ENCODE data around the gene C14orf119.

C14orf119 gene

DNA sequence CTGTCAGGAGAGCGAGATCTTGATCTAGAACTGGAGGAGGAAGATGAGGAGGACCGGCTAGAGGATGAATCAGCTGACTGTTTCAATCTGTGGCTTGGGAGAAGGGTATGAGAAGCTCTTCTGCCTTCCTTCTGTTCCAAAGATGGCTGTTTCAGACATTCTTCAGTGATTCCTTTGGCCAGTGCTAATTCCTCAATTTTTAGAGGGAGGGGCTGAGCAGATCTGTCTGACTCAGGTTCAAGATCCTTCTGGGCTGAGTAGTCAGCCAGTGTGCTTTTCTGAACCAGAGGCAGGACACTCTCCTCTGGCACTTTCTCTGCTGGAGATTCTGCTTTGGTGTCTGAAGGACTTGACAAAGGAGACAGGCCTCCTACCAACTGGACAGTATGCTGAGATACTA is 15.6 kb upstream of the C14orf119 start:
- H3K4me3 ChIP-seq (replicated peaks; ENCODE audit: insufficient read depth, low read length) = no peak overlapping the region
- H3K27me3 ChIP-seq (ENCODE audit: insufficient read depth, poor library complexity, severe bottlenecking) = no peaks in the 10 kb centered on the region
- no peak for TF ChIP-seq POLR2AphosphoS5 (IDR thresholded peaks at IDR 0.05; ENCODE audit: low read depth)
- TF ChIP-seq, protein P1, sequence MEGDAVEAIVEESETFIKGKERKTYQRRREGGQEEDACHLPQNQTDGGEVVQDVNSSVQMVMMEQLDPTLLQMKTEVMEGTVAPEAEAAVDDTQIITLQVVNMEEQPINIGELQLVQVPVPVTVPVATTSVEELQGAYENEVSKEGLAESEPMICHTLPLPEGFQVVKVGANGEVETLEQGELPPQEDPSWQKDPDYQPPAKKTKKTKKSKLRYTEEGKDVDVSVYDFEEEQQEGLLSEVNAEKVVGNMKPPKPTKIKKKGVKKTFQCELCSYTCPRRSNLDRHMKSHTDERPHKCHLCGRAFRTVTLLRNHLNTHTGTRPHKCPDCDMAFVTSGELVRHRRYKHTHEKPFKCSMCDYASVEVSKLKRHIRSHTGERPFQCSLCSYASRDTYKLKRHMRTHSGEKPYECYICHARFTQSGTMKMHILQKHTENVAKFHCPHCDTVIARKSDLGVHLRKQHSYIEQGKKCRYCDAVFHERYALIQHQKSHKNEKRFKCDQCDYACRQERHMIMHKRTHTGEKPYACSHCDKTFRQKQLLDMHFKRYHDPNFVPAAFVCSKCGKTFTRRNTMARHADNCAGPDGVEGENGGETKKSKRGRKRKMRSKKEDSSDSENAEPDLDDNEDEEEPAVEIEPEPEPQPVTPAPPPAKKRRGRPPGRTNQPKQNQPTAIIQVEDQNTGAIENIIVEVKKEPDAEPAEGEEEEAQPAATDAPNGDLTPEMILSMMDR (IDR thresholded peaks at IDR 0.05; ENCODE audit: insufficient read depth, low read length) = no peak
- H3K27ac ChIP-seq (replicated peaks) = no peak overlapping the region
- no peak for DNase-seq (ENCODE audit: low read depth in 1 of 2, low spot score in 1 of 2)

DNA sequence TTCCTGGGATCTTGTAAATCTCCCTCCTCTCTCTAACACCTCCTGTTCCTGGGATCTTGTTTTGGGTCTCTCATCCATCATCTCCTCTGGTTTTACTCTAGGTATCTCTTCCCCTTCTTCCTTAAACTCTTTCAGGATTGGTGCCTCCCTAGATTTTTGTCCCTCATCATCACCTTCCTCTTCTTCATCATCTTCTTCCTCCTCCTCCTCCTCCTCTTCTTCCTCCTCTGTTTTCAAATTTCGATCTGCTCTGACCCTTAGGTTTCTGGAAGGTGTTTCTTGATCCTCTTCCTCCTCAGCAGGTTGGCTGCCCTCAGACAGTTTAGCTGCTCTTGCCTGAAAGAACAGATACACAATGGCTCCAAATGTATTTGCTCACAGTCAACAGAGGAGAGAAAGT is 14.8 kb upstream of the C14orf119 start:
- H3K27ac ChIP-seq (replicated peaks) = no peak overlapping the region

DNA sequence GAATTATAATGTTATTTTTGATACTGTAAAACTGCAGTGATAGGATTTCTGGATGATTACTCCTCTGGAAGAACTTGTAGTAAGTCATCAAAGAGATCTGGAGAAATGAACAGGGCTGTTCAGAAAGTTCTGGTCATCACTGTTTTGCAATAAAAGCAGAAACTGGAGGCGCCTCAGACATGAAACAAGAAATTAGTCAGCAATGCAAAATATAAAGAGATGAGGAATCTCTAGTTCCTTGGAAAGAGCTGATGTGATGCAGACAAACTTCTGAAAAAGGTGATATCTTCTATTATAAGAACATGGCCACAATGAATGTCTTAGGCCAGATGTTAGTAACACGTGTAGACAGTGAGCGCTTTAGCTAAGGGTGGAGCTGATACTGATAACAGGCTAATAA is 9.8 kb upstream of the C14orf119 start:
- TF ChIP-seq, protein P1 (IDR thresholded peaks at IDR 0.05; ENCODE audit: insufficient read depth, low read length) = no peak
- TF ChIP-seq POLR2AphosphoS5 (IDR thresholded peaks at IDR 0.05; ENCODE audit: low read depth) (no peak), GABPA (IDR thresholded peaks at IDR 0.05; ENCODE audit: low read depth) (no peak), SPI1 (IDR thresholded peaks at IDR 0.05; ENCODE audit: borderline replicate concordance, low read depth) (no peak)
- TF ChIP-seq, protein P2, sequence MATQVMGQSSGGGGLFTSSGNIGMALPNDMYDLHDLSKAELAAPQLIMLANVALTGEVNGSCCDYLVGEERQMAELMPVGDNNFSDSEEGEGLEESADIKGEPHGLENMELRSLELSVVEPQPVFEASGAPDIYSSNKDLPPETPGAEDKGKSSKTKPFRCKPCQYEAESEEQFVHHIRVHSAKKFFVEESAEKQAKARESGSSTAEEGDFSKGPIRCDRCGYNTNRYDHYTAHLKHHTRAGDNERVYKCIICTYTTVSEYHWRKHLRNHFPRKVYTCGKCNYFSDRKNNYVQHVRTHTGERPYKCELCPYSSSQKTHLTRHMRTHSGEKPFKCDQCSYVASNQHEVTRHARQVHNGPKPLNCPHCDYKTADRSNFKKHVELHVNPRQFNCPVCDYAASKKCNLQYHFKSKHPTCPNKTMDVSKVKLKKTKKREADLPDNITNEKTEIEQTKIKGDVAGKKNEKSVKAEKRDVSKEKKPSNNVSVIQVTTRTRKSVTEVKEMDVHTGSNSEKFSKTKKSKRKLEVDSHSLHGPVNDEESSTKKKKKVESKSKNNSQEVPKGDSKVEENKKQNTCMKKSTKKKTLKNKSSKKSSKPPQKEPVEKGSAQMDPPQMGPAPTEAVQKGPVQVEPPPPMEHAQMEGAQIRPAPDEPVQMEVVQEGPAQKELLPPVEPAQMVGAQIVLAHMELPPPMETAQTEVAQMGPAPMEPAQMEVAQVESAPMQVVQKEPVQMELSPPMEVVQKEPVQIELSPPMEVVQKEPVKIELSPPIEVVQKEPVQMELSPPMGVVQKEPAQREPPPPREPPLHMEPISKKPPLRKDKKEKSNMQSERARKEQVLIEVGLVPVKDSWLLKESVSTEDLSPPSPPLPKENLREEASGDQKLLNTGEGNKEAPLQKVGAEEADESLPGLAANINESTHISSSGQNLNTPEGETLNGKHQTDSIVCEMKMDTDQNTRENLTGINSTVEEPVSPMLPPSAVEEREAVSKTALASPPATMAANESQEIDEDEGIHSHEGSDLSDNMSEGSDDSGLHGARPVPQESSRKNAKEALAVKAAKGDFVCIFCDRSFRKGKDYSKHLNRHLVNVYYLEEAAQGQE (IDR thresholded peaks at IDR 0.05; ENCODE audit: insufficient replicate concordance, low read depth) = no peak
- no peaks in the 10 kb centered on the region for H3K27me3 ChIP-seq (ENCODE audit: insufficient read depth, poor library complexity, severe bottlenecking)
- no peak overlapping the region for H3K27ac ChIP-seq (replicated peaks)
- no peak overlapping the region for H3K4me3 ChIP-seq (replicated peaks; ENCODE audit: insufficient read depth, low read length)
- DNase-seq (ENCODE audit: low read depth in 1 of 2, low spot score in 1 of 2) = no peak

More for the DNA sequence above, 14.8 kb upstream of the C14orf119 start:
- Histone ChIP-seq H3K27me3 (ENCODE audit: insufficient read depth, poor library complexity, severe bottlenecking) (no peaks in the 10 kb centered on the region), H3K4me3 (replicated peaks; ENCODE audit: insufficient read depth, low read length) (no peak overlapping the region)
- DNase-seq (ENCODE audit: low read depth in 1 of 2, low spot score in 1 of 2) = no peak
- TF ChIP-seq, protein P2 (IDR thresholded peaks at IDR 0.05; ENCODE audit: insufficient replicate concordance, low read depth) = no peak
- TF ChIP-seq, protein P1 (IDR thresholded peaks at IDR 0.05; ENCODE audit: insufficient read depth, low read length) = no peak
- TF ChIP-seq SPI1 (IDR thresholded peaks at IDR 0.05; ENCODE audit: borderline replicate concordance, low read depth) (no peak), GABPA (IDR thresholded peaks at IDR 0.05; ENCODE audit: low read depth) (no peak), POLR2AphosphoS5 (IDR thresholded peaks at IDR 0.05; ENCODE audit: low read depth) (no peak)

DNA sequence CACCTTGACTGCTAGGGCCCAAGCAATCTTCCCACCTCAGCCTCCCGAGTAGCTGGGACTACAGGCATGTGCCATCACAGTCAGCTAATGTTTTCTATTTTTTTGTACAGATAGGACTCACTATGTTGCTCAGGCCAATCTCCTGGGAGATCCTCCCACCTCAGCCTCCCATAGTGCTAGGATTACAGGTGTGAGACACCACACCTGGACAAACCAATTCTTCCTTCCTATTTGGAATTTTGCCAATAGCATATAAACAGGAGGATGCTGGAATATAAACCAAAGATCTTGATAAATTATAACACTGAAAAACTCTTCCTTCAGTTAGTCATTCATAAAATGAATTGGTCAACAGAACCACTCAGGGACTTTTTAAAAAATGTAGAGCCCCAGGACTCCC is 8.7 kb upstream of the C14orf119 start:
- Histone ChIP-seq H3K4me3 (replicated peaks; ENCODE audit: insufficient read depth, low read length) (no peak overlapping the region), H3K27me3 (ENCODE audit: insufficient read depth, poor library complexity, severe bottlenecking) (no peaks in the 10 kb centered on the region), H3K27ac (replicated peaks) (no peak overlapping the region)
- no peak for DNase-seq (ENCODE audit: low read depth in 1 of 2, low spot score in 1 of 2)
- TF ChIP-seq, protein P1 (IDR thresholded peaks at IDR 0.05; ENCODE audit: insufficient read depth, low read length) = no peak
